ENCODE measurements around the gene C11orf21. TPM values are rescaled to one million over a fixed set of nuclear protein-coding genes. Genes with fewer than 3 reads are reported as not detected.
"Not testable (repeated sequence)": the region's sequence is repeated elsewhere in the genome, so short reads cannot be mapped to it uniquely, and the experiment has no call there.

Gene C11orf21
- total RNA-seq (10 to 100 TPM; 50.1 to 89.1 TPM), total RNA-seq (35.0 to 44.2 reads per million in 2 donors)

DNA sequence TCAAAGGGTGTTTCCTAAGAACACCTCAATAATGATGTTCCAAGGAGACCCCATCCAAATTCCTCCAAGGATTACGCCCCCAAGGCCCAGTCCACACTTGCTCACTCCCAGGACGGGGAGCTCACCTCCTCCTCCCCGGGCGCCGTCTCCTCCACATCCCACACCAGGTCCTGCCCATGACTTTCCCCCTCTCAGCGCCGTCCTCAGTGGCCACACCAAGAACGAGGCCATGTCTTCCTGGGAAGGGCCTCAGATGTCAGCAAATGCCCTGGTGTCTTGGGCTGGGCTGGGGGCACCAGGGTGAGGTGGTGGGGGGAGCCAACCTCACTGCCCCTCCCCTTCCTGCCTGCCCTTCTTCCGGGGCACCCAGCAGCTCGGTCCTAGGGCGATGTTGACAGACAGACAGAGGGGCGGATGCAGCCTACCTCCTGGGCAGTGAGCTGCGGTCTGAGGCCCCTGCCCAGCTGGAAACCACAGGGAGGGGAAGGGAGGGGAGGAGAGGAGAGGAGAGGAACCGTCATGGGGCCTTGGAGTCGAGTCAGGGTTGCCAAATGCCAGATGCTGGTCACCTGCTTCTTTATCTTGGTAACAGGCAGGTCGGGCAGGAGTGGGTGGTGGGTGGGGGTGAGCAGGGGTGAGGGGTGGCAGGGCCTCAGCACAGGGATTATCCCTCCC, at the start of gene C11orf21, which contains the start of gene TSPAN32:
TSS of gene C11orf21 (minus strand) at position 288 of the 675 bp plus-strand sequence. CDS start at position 178, 110 bp downstream.
TSS of gene TSPAN32 (plus strand) at position 383 of the 675 bp plus-strand sequence. CDS start at position 520, 137 bp downstream.
- Mint-ChIP-seq H3K27me3 (no peaks in the 10 kb centered on the region), H3K4me1 (peaks cover 31% of the 10 kb centered on the region), H3K27ac (peak within 1 kb of the TSS; percentile 84), H3K36me3 (ENCODE audit: low read depth) (peaks cover 3% of the 10 kb centered on the region), H3K4me3 (peak within 1 kb of the TSS; percentile 97)
- ATAC-seq: peak; percentile 77
- peak; percentile 28 to 53 (median 45) for DNase-seq
- H3K9me3 ChIP-seq (ENCODE audit: control insufficient read depth, low read length, poor library complexity, severe bottlenecking): no peaks in the 10 kb centered on the region

DNA sequence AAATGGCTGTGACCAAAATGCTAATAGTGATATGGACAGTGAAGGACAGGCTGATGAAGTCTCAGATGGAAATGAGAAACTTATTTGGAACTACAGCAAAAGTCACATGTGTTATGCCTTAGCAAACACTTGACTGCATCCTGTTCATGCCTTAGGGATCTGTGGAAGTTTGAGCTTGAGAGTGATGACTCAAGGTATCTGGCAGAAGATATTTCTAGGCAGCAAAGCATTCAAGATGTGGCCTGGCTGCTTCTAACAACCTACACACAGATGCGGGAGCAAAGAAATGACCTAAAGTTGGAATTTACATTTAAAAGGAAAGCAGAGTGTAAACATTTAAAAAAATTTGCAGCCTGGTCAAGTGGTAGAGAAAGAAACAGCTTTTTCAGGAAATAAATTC, 47.3 kb upstream of the C11orf21 start:
- no peak for DNase-seq
- no peaks in the 10 kb centered on the region for H3K36me3 Mint-ChIP-seq (ENCODE audit: low read depth)

DNA sequence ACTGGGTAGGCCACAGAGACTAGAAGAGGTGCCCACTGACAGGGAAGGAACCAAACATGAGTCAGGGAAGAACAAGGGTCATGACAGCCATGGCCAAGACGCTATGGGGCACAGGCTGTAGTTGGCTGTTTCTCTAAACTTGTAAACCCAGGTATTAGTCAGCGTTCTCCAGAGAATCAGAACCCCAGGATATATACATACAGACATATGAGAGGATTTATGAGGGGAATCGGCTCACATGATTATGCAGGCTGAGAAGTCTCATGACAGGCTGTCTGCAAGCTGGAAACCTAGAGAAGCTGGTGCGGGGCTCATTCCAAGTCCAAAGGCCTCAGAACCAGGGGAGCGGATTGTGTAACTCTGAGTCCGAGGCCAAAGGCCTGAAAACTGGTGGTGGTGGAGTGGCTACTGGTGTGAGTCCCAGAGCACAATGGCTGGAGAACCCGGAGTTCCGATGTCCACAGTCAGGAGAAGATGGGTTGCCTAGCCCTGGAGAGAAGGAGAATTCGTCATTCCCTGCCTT, 45.7 kb upstream of the C11orf21 start:
- no peak overlapping the region for H3K27ac Mint-ChIP-seq
- H3K4me1 Mint-ChIP-seq: no peaks in the 10 kb centered on the region
- DNase-seq (no peak), ATAC-seq (no peak)
- H3K27me3 Mint-ChIP-seq: no peaks in the 10 kb centered on the region
- no peaks in the 10 kb centered on the region for H3K9me3 ChIP-seq (ENCODE audit: control insufficient read depth, low read length, poor library complexity, severe bottlenecking)
- no peaks in the 10 kb centered on the region for H3K36me3 Mint-ChIP-seq (ENCODE audit: low read depth)
- no peak overlapping the region for H3K4me3 Mint-ChIP-seq

More for the DNA sequence above, 47.3 kb upstream of the C11orf21 start:
- H3K9me3 ChIP-seq (ENCODE audit: control insufficient read depth, low read length, poor library complexity, severe bottlenecking): no peaks in the 10 kb centered on the region
- H3K4me1 Mint-ChIP-seq: no peaks in the 10 kb centered on the region
- no peak overlapping the region for H3K27ac Mint-ChIP-seq
- peaks cover 5% of the 10 kb centered on the region for H3K27me3 Mint-ChIP-seq
- H3K4me3 Mint-ChIP-seq: no peak overlapping the region
- ATAC-seq: no peak

DNA sequence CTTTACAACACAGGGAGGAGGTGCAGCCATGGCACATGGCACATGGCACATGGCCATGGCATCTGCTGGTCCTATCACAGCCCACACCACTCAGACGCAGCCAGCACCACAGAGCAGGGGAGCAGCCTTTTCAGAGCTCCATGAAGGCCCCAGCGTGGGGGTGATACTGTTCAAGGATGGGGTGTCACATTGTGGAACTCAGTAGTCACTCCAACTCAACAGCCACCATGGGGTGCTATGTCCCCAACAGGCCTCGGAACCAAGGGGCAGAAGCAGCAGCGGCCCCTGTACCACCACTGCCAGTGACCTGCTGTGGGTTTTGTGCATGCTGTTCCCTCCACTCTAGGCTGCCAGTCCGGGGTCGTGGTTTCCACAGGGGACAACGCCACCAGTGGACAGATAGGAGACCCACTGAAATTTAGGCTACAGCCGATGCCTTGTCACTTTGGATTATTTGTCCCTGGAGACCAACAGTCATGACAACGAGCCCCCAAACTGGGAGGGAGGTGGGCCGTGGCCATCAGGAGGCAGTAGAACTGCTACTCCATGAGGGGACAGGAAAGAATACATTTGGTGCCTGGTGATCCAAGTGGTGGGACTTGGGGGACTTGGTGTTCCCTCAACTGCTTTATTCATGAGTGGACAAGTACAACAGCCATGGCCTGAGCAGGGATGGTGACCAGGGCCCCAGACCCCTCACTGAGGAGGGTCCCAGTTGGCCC, 45.0 kb upstream of the C11orf21 start:
- no peak for ATAC-seq
- Mint-ChIP-seq H3K27ac (no peak overlapping the region), H3K27me3 (no peaks in the 10 kb centered on the region), H3K36me3 (ENCODE audit: low read depth) (no peaks in the 10 kb centered on the region), H3K4me1 (no peaks in the 10 kb centered on the region), H3K4me3 (no peak overlapping the region)
- H3K9me3 ChIP-seq (ENCODE audit: control insufficient read depth, low read length, poor library complexity, severe bottlenecking): no peaks in the 10 kb centered on the region
- no peak for DNase-seq

DNA sequence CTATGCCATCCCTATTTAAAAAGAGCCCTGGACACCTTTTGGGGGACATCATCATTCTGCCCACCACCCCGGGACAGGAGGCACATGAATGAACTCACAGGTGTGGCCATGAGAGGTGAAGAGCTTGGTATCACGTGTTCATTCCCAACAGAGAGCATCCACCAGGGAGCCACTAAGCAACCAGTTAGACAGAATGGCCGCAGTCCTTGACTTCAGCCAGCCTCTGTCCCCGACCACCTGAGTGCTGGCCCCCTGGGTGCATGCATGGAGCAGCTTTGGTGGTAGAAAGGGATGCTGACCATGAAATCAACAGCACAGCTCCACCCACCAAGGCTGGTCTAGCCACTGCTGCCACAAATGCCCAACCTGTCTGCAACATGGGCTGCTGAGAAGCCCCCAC, 44.3 kb upstream of the C11orf21 start:
- no peak for ATAC-seq
- DNase-seq: no peak
- H3K27me3 Mint-ChIP-seq: no peaks in the 10 kb centered on the region
- no peaks in the 10 kb centered on the region for H3K9me3 ChIP-seq (ENCODE audit: control insufficient read depth, low read length, poor library complexity, severe bottlenecking)
- no peaks in the 10 kb centered on the region for H3K36me3 Mint-ChIP-seq (ENCODE audit: low read depth)
- no peaks in the 10 kb centered on the region for H3K4me1 Mint-ChIP-seq
- no peak overlapping the region for H3K27ac Mint-ChIP-seq
- H3K4me3 Mint-ChIP-seq: no peak overlapping the region

DNA sequence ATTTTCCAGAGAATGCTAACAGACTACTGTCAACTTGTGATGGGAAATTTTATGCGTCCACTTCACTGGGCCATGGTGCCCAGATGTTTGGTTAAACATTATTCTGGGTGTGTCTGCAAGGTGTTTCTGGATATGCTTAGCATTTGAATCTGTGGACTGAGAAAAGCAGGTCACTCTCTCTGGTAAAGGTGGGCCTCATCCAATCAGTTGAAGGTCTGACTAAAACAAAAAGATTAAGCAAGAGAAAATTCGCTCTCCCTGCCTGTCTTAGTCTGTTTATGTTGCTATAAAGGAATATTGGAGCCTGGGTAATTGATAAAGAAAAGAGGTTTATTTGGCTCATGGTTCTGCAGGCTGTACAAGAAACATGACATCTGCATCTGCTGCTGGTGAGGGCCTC, 43.3 kb upstream of the C11orf21 start:
- H3K4me1 Mint-ChIP-seq: no peaks in the 10 kb centered on the region
- H3K36me3 Mint-ChIP-seq (ENCODE audit: low read depth): no peaks in the 10 kb centered on the region
- H3K27ac Mint-ChIP-seq: no peak overlapping the region
- H3K4me3 Mint-ChIP-seq: no peak overlapping the region
- ATAC-seq: no peak
- H3K27me3 Mint-ChIP-seq: no peaks in the 10 kb centered on the region
- DNase-seq: no peak
- H3K9me3 ChIP-seq (ENCODE audit: control insufficient read depth, low read length, poor library complexity, severe bottlenecking): no peaks in the 10 kb centered on the region

DNA sequence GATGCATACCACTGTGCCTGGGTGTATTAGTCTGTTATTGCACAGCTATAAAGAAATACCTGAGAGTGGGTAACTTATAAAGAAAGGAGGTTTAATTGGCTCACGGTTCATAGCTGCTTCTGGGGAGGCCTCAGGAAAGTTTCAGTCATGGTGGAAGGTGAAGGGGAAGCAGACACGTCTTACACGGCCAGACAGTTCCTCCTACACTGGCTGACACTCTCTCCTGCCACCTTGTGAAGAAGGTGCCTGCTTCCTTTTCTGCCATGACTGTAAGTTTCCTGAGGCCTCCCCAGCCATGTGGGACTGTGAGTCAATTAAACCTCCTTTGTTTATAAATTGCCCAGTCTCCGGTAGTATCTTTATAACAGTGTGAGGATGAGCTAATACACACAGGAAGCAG, 41.8 kb upstream of the C11orf21 start:
- Mint-ChIP-seq H3K4me1 (no peaks in the 10 kb centered on the region), H3K36me3 (ENCODE audit: low read depth) (no peaks in the 10 kb centered on the region), H3K4me3 (no peak overlapping the region), H3K27ac (no peak overlapping the region), H3K27me3 (peaks cover 12% of the 10 kb centered on the region)
- no peaks in the 10 kb centered on the region for H3K9me3 ChIP-seq (ENCODE audit: control insufficient read depth, low read length, poor library complexity, severe bottlenecking)
- ATAC-seq (no peak), DNase-seq (no peak)

DNA sequence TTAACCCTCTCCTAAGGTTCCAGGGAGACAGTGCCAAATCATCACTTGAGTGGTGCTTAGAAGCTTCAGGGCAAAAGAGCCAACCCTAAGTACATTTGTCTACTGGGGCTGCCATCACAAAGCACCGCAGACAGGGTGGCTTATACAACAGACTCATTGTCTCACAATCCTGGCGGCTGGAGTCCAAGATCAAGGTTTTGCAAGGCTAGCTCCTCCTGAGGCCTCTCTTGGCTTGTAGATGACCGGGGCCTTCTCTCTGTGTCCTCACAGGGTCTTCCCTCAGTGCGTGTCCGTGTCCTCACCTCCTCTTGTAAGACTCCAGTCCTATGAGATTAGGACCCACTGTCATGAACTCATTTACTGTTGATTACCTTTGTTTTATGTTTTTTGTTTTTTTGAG, 41.3 kb upstream of the C11orf21 start:
- Mint-ChIP-seq H3K36me3 (ENCODE audit: low read depth) (no peaks in the 10 kb centered on the region), H3K27ac (no peak overlapping the region), H3K4me1 (no peaks in the 10 kb centered on the region), H3K27me3 (peaks cover 17% of the 10 kb centered on the region), H3K4me3 (no peak overlapping the region)
- DNase-seq (no peak), ATAC-seq (no peak)
- H3K9me3 ChIP-seq (ENCODE audit: control insufficient read depth, low read length, poor library complexity, severe bottlenecking): no peaks in the 10 kb centered on the region

DNA sequence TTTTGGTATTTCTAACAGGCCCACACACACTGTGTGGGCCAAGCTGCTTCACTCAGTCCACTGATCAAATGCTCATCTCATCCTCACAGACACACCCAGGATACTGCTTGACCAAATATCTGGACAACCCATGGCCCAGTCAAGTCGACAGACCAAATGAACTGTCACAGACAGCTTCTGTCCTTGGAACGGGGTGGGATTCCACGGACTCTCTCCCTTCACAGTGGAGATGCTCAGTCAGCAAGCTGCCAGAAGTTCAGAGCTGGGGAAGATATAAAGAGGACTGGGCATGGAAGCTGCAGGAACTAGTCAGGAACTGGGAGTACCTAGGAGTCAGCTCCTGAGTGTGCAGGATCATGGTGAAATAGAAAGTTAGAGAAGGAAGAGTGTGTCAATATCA, 40.8 kb upstream of the C11orf21 start:
- H3K36me3 Mint-ChIP-seq (ENCODE audit: low read depth): no peaks in the 10 kb centered on the region
- DNase-seq (no peak), ATAC-seq (no peak)
- H3K4me1 Mint-ChIP-seq: no peaks in the 10 kb centered on the region
- H3K27ac Mint-ChIP-seq: no peak overlapping the region
- no peak overlapping the region for H3K4me3 Mint-ChIP-seq
- H3K27me3 Mint-ChIP-seq: peaks cover 20% of the 10 kb centered on the region
- H3K9me3 ChIP-seq (ENCODE audit: control insufficient read depth, low read length, poor library complexity, severe bottlenecking): no peaks in the 10 kb centered on the region

DNA sequence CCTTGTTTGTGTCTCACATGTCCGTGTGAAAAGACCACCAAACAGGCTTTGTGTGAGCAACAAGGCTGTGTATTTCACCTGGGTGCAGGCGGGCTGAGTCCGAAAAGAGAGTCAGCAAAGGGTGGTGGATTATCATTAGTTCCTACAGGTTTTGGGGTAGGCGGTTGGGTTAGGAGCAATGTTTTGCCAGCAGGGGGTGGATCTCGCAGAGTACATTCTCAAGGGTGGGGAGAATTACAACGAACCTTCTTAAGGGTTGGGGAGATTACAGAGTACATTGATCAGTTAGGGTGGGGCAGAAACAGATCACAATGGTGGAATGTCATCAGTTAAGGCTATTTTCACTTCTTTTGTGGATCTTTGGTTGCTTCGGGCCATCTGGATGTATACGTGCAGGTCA, 37.0 kb upstream of the C11orf21 start:
- not testable (repeated sequence) for H3K9me3 ChIP-seq (ENCODE audit: control insufficient read depth, low read length, poor library complexity, severe bottlenecking); H3K4me1 Mint-ChIP-seq; H3K27ac Mint-ChIP-seq; H3K4me3 Mint-ChIP-seq; ATAC-seq; DNase-seq; H3K36me3 Mint-ChIP-seq (ENCODE audit: low read depth)
- H3K27me3 Mint-ChIP-seq: peaks cover 43% of the 10 kb centered on the region

DNA sequence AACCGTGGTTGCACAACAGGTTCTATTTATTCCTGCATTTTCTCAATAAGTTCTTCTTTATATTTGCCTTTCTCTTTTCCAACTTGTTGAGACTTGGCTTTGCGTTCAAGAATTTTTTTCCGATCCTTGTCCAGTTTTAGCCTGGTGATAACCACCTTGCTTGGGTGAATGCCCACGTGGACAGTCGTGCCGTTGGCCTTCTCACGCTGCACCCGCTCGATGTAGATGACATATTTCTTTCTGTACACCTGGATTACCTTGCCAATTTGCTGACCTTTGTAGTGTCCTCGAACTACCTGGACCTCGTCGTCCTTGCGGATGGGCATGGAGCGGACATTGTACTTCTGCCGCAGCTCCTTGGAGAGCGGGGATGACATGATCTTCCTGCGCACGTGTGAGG, 33.6 kb upstream of the C11orf21 start:
- not testable (repeated sequence) for H3K4me1 Mint-ChIP-seq; H3K9me3 ChIP-seq (ENCODE audit: control insufficient read depth, low read length, poor library complexity, severe bottlenecking); ATAC-seq; H3K36me3 Mint-ChIP-seq (ENCODE audit: low read depth); H3K27ac Mint-ChIP-seq; DNase-seq; H3K4me3 Mint-ChIP-seq
- peaks cover 50% of the 10 kb centered on the region for H3K27me3 Mint-ChIP-seq

DNA sequence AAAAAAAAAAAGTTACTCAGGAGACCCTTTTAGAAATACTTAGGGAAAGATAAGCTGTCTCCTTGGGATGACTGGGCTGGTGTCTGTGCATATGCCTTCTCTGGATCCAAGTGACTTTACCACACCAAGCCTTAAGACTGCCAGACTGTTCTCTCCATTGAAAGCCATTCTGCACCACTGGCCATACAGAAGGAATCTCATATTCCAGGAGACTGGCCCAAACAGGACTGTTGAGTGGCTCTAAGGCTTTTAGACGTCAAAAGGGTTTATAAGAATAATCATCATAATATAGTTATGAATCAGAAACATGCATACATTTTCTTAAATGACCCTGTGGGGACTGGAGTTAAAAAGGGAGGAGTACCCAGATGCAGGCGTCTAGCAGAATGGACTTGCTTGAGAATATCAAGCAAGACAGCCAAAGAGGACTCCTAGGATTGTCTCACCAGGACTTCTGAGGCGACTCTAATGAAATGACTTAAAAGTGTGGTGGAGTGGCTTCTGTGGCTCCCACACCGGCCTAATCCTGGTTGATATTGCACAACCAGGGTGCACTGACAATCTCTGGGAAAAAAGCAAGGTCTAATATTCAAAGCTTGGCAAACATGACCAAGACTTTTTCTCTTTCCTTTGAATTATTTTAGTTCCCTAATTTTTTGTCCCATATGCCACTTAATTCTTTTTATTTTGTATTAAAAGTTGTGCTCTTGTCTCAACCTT, 31.9 kb upstream of the C11orf21 start:
- not testable (repeated sequence) for ATAC-seq; H3K36me3 Mint-ChIP-seq (ENCODE audit: low read depth); H3K4me3 Mint-ChIP-seq; H3K9me3 ChIP-seq (ENCODE audit: control insufficient read depth, low read length, poor library complexity, severe bottlenecking); H3K4me1 Mint-ChIP-seq; DNase-seq; H3K27ac Mint-ChIP-seq
- H3K27me3 Mint-ChIP-seq: peaks cover 55% of the 10 kb centered on the region

DNA sequence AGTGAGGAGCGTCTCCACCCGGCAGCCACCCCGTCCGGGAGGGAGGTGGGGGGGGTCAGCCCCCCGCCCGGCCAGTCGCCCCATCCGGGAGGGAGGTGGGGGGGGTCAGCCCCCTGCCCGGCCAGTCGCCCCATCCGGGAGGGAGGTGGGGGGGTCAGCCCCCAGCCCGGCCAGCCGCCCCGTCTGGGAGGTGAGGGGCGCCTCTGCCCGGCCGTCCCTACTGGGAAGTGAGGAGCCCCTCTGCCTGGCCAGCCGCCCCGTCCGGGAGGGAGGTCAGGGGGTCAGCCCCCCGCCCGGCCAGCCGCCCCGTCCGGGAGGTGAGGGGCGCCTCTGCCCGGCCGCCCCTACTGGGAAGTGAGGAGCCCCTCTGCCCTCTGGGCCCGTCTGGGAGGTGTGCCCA, 30.9 kb upstream of the C11orf21 start:
- H3K9me3 ChIP-seq (ENCODE audit: control insufficient read depth, low read length, poor library complexity, severe bottlenecking); ATAC-seq; DNase-seq; H3K36me3 Mint-ChIP-seq (ENCODE audit: low read depth); H3K27ac Mint-ChIP-seq; H3K4me3 Mint-ChIP-seq; H3K4me1 Mint-ChIP-seq: not testable (repeated sequence)
- H3K27me3 Mint-ChIP-seq: peaks cover 55% of the 10 kb centered on the region

Measured in T-helper 17 cell (primary cell).